Caco-2 (cell line): ENCODE data around the gene SGCD. TPM values are rescaled to one million over a fixed set of nuclear protein-coding genes. Genes with fewer than 3 reads are reported as not detected.

Experiments
- BruUV-seq: library from RNA; stranded (reverse); fragments of 400-500 nt; replicated peaks from 2 replicates; lab custom pipeline; 2021; lab: Mats Ljungman, UMichigan
- CTCF ChIA-PET: fragments of 300-600 bp; sonication (Branson Sonifier 250); formaldehyde crosslinking; loops from one replicate; lab custom pipeline; 2022; ENCODE audit warnings: antibody characterized with exemption; lab: Charles Lee
- POLR2A ChIA-PET: fragments of 300-600 bp; sonication (Branson Sonifier 250); formaldehyde crosslinking; loops from one replicate; lab custom pipeline; 2022; ENCODE audit warnings: antibody characterized with exemption; lab: Charles Lee
- DNase-seq, 2 experiments: peaks; one replicate each; pipeline versions ENCODE4 v3.0.0 to v3.0.0-alpha.2; 2020 to 2022
- H3K27me3 ChIP-seq: replicated peaks from 2 replicates; pipeline ENCODE4 v1.6.0; 2011; ENCODE audit warnings: low read length; ENCODE audit not compliant: control insufficient read depth, insufficient read depth
- H3K36me3 ChIP-seq: 2 replicates; pipeline ENCODE4 v1.5.1; 2011; ENCODE audit warnings: low read length; ENCODE audit not compliant: control insufficient read depth, insufficient read depth
- H3K4me1 ChIP-seq: fragments of 250-450 bp; sonication (Bioruptor Pico); 2 replicates; pipeline ENCODE4 v1.5.1; 2020; ENCODE audit warnings: mild to moderate bottlenecking
- H3K4me3 ChIP-seq: 2 replicates; pipeline ENCODE4 v1.5.1; 2011; ENCODE audit warnings: low read depth, mild to moderate bottlenecking, control low read depth, low read length
- H3K9me3 ChIP-seq: fragments of 250-450 bp; sonication (Bioruptor Pico); 2 replicates; pipeline ENCODE4 v1.5.1; 2020; ENCODE audit warnings: mild to moderate bottlenecking, moderate library complexity
- H3K27ac Mint-ChIP-seq: one replicate; pipeline ENCODE4 v1.8.0; 2022; ENCODE audit warnings: mixed read lengths; ENCODE audit not compliant: unreplicated experiment
- H3K27me3 Mint-ChIP-seq: one replicate; pipeline ENCODE4 v1.8.0; 2022; ENCODE audit warnings: mixed read lengths; ENCODE audit not compliant: insufficient read depth, unreplicated experiment
- H3K36me3 Mint-ChIP-seq: one replicate; pipeline ENCODE4 v1.8.0; 2022; ENCODE audit warnings: mild to moderate bottlenecking, mixed read lengths; ENCODE audit not compliant: insufficient read depth, unreplicated experiment
- H3K4me1 Mint-ChIP-seq: one replicate; pipeline ENCODE4 v1.8.0; 2022; ENCODE audit warnings: low read depth, mixed read lengths; ENCODE audit not compliant: unreplicated experiment
- H3K4me3 Mint-ChIP-seq: one replicate; pipeline ENCODE4 v1.8.0; 2022; ENCODE audit warnings: mild to moderate bottlenecking, moderate library complexity, mixed read lengths; ENCODE audit not compliant: unreplicated experiment
- H3K9me3 Mint-ChIP-seq: one replicate; pipeline ENCODE4 v1.8.0; 2022; ENCODE audit warnings: mixed read lengths; ENCODE audit not compliant: unreplicated experiment
- CTCF ChIP-seq, 2 experiments: fragments of 200-600 bp in 1 of 2; IDR thresholded peaks; 1 replicate in 1 of 2; 2 replicates in 1 of 2; pipeline versions ENCODE4 v1.5.1 to v1.8.0; 2011 to 2022; ENCODE audit warnings: antibody characterized with exemption in 1 of 2, control low read depth in 1 of 2, inconsistent platforms in 1 of 2, low read depth in 1 of 2, low read length in 1 of 2, mild to moderate bottlenecking in 1 of 2, moderate library complexity in 1 of 2; ENCODE audit not compliant: insufficient read depth in 1 of 2, severe bottlenecking in 1 of 2, unreplicated experiment in 1 of 2
- intact Hi-C: fragments of 100-400 bp; cut with micrococcal nuclease; formaldehyde crosslinking; loops from one replicate; pipeline ENCODE4 v1.10.0; 2022; ENCODE audit not compliant: unreplicated experiment
- total RNA-seq: library from RNA; stranded (reverse); gene quantifications from 2 replicates; pipeline ENCODE4 v1.2.3, GENCODE V29; 2022

The SGCD gene
- total RNA-seq, 1 experiment from 2014 or later: 0.20 TPM

DNA sequence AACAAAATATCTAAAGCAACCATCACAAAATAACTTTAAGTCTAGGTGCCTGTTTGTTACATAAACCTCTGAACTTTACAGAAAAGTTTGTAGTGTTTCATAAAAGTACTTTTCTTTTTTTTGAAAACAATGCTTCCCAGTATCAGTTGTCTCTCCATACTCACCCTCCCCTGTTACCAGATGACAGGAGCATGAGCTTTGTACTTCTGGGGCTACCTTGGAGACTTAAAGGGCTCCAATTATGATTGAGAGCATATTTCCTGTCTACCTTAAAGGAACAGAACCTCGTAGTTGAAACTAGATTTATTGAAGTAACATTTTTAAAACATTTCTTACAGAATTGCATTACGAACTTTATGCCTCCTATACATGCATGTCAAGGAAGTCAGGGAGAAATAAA, 467.7 kb downstream of the SGCD start:
- Mint-ChIP-seq H3K4me3 (no peak overlapping the region), H3K9me3 (no peaks in the 10 kb centered on the region), H3K27ac (no peak overlapping the region), H3K27me3 (peaks cover 3% of the 10 kb centered on the region), H3K36me3 (no peaks in the 10 kb centered on the region), H3K4me1 (peaks cover 11% of the 10 kb centered on the region)
- no TSS peak for BruUV-seq
- no peak for TF ChIP-seq CTCF (IDR thresholded peaks at IDR 0.05; ENCODE audit: insufficient read depth in 1 of 2, low read depth in 1 of 2, low read length in 1 of 2, severe bottlenecking in 1 of 2, unreplicated experiment in 1 of 2)
- POLR2A ChIA-PET: no interaction called here
- CTCF ChIA-PET: no interaction called here
- H3K27me3 ChIP-seq: no peaks in the 10 kb centered on the region
- no peaks in the 10 kb centered on the region for H3K4me1 ChIP-seq
- DNase-seq: no peak
- H3K9me3 ChIP-seq: no peaks in the 10 kb centered on the region
- intact Hi-C loops: no loop called here
- no peak overlapping the region for H3K4me3 ChIP-seq
- no peaks in the 10 kb centered on the region for H3K36me3 ChIP-seq

DNA sequence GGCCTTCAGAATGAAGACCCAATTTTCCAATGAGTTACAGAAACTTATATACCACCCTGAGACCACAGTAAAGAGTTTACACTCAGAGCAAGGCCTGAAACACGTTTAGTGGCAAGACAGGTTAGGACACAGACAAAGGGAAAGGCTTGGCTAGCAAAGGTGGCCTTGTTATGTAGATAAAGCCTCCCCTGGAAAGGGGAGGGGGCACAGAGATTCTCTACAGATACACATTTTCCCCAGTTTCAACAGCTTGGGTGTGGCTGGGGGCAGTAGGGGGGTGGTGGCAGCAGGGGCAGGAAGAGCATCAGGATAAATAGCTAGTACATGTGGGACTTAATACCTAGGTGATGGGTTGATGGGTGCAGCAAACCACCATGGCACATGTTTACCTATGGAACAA, 471.2 kb downstream of the SGCD start:
- peaks cover 11% of the 10 kb centered on the region for H3K4me1 Mint-ChIP-seq

DNA sequence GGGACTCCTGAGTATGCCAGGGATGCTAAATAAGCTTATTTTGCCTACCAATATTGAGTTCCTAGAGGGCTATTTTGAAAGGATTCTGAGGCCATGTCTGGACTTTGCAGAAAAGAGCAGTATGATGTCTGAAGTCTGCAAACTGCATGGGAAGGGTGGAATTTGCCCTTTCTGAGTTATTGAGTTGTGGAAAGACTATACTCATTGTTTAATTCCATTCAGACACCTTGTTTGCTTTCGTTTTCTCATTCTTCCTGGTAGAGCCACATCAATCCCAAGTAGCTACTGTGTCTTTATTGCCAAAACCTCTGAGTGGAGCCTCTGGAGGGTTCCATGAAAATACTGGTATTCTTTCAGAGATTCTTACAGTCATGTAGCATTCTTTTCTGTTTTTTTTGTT, 472.2 kb downstream of the SGCD start:
- Mint-ChIP-seq H3K36me3 (no peaks in the 10 kb centered on the region), H3K4me1 (peaks cover 11% of the 10 kb centered on the region), H3K27ac (no peak overlapping the region), H3K27me3 (peaks cover 3% of the 10 kb centered on the region), H3K9me3 (no peaks in the 10 kb centered on the region), H3K4me3 (no peak overlapping the region)
- Histone ChIP-seq H3K4me3 (no peak overlapping the region), H3K27me3 (no peaks in the 10 kb centered on the region), H3K4me1 (no peaks in the 10 kb centered on the region), H3K36me3 (no peaks in the 10 kb centered on the region), H3K9me3 (no peaks in the 10 kb centered on the region)
- no TSS peak for BruUV-seq
- no peak for DNase-seq
- TF ChIP-seq CTCF (IDR thresholded peaks at IDR 0.05; ENCODE audit: insufficient read depth in 1 of 2, low read depth in 1 of 2, low read length in 1 of 2, severe bottlenecking in 1 of 2, unreplicated experiment in 1 of 2): no peak
- POLR2A ChIA-PET: no interaction called here
- intact Hi-C loops: no loop called here
- CTCF ChIA-PET: no interaction called here

More for the DNA sequence above, 471.2 kb downstream of the SGCD start:
- Mint-ChIP-seq H3K27me3 (peaks cover under 1% of the 10 kb centered on the region), H3K9me3 (no peaks in the 10 kb centered on the region), H3K36me3 (no peaks in the 10 kb centered on the region), H3K4me3 (no peak overlapping the region), H3K27ac (no peak overlapping the region)
- Histone ChIP-seq H3K4me1 (no peaks in the 10 kb centered on the region), H3K9me3 (no peaks in the 10 kb centered on the region), H3K4me3 (no peak overlapping the region), H3K27me3 (no peaks in the 10 kb centered on the region), H3K36me3 (no peaks in the 10 kb centered on the region)
- ChIA-PET POLR2A (no interaction called here), CTCF (no interaction called here)
- no peak for TF ChIP-seq CTCF (IDR thresholded peaks at IDR 0.05; ENCODE audit: insufficient read depth in 1 of 2, low read depth in 1 of 2, low read length in 1 of 2, severe bottlenecking in 1 of 2, unreplicated experiment in 1 of 2)
- DNase-seq: no peak
- no TSS peak for BruUV-seq
- intact Hi-C loops: no loop called here
